ENCODE data around the gene LRPAP1. TPM values are rescaled to one million over a fixed set of nuclear protein-coding genes. Genes with fewer than 3 reads are reported as not detected.

LRPAP1 gene
- total and polyA plus RNA-seq, 2 donors (not counting 1 experiment from before 2014, with no cell fraction given), result 64.6 to 86.8 TPM

- Mint-ChIP-seq H3K9me3 (ENCODE audit: insufficient read depth) (no peaks in the 10 kb centered on the region), H3K4me3 (no peak overlapping the region), H3K27ac (no peak overlapping the region), H3K4me1 (peaks cover 26% of the 10 kb centered on the region), H3K27me3 (no peaks in the 10 kb centered on the region)
- no peak for ATAC-seq (ENCODE audit: low read depth)
- H3K9me3 ChIP-seq (ENCODE audit: control extremely low read depth in 1 of 3, control insufficient read depth in 2 of 3, insufficient read depth in 1 of 3, low read length in 2 of 3), result no peaks in the 10 kb centered on the region
- H3K9ac ChIP-seq (ENCODE audit: low read length), result no peak overlapping the region
- no peak overlapping the region for H2AFZ ChIP-seq (ENCODE audit: insufficient read depth, low read depth, low read length, poor library complexity, severe bottlenecking)
- H3K4me1 ChIP-seq (ENCODE audit: control insufficient read depth in 2 of 2, insufficient read depth in 2 of 2, low read length in 2 of 2), result peaks cover 0 to 22% of the 10 kb centered on the region in 2 donors
- DNase-seq, result no peak
- ChIA-PET POLR2A (no interaction called here), CTCF (interaction anchor here (1.0 kb wide), 1 partner anchor 10 kb away, joined by 4 read pairs; no protein-coding TSS in a partner anchor)
- no peak overlapping the region for H3K27ac ChIP-seq (ENCODE audit: low read length in 2 of 2)
- H4K20me1 ChIP-seq (ENCODE audit: control insufficient read depth, insufficient read depth, low read length, poor library complexity, severe bottlenecking), result peaks cover 10% of the 10 kb centered on the region
- intact Hi-C loops (cut with micrococcal nuclease), result no loop called here
- H3K36me3 ChIP-seq (replicated peaks in 1 of 2; ENCODE audit: control extremely low read depth in 1 of 2, control insufficient read depth in 1 of 2, extremely low read depth in 1 of 2, insufficient read depth in 2 of 2, low read length in 1 of 2), result peaks cover 0 to 25% of the 10 kb centered on the region in 2 experiments
- H3K27me3 ChIP-seq (replicated peaks in 1 of 4; ENCODE audit: control extremely low read depth in 1 of 4, control insufficient read depth in 3 of 4, insufficient read depth in 4 of 4, low read length in 3 of 4), result no peaks in the 10 kb centered on the region
- H3K4me3 ChIP-seq (ENCODE audit: control extremely low read depth in 1 of 5, extremely low read depth in 1 of 5, insufficient read depth in 1 of 5, low read depth in 2 of 5, low read length in 4 of 5), result no peak overlapping the region
- no peak overlapping the region for H3K4me2 ChIP-seq (replicated peaks; ENCODE audit: low read depth, low read length, poor library complexity, severe bottlenecking)
- WGBS (ENCODE audit: insufficient coverage), result 81% methylated on average over 17 of the region's 17 CpGs
- TF ChIP-seq EZH2 (IDR thresholded peaks at IDR 0.05; ENCODE audit: borderline replicate concordance, insufficient read depth, low read depth, low read length, poor library complexity, severe bottlenecking) (no peak), CTCF (IDR thresholded peaks at IDR 0.05) (no peak)
- H3K79me2 ChIP-seq (ENCODE audit: control insufficient read depth, insufficient read depth, low read length), result peaks cover 3% of the 10 kb centered on the region
These were observed 40.4 kb downstream of the LRPAP1 start for GRCh38 chr4:3491681-3492405.

GRCh38 chr4:3489451-3489962 is 42.7 kb downstream of the LRPAP1 start:
- H3K27me3 ChIP-seq (replicated peaks in 1 of 4; ENCODE audit: control extremely low read depth in 1 of 4, control insufficient read depth in 3 of 4, insufficient read depth in 4 of 4, low read length in 3 of 4), result no peaks in the 10 kb centered on the region
- CTCF ChIA-PET, result no interaction called here

More at GRCh38 chr4:3489451-3489962, 42.7 kb downstream of the LRPAP1 start:
- H3K4me3 ChIP-seq (ENCODE audit: control extremely low read depth in 1 of 5, extremely low read depth in 1 of 5, insufficient read depth in 1 of 5, low read depth in 2 of 5, low read length in 4 of 5), result no peak overlapping the region
- ATAC-seq (ENCODE audit: low read depth), result no peak
- peaks cover 10% of the 10 kb centered on the region for H4K20me1 ChIP-seq (ENCODE audit: control insufficient read depth, insufficient read depth, low read length, poor library complexity, severe bottlenecking)
- no peak for DNase-seq
- TF ChIP-seq CTCF (IDR thresholded peaks at IDR 0.05) (no peak), EZH2 (IDR thresholded peaks at IDR 0.05; ENCODE audit: borderline replicate concordance, insufficient read depth, low read depth, low read length, poor library complexity, severe bottlenecking) (no peak)
- intact Hi-C loops (cut with micrococcal nuclease), result loop anchor here (10.0 kb wide), 1 partner anchor 445 kb away; no protein-coding TSS in a partner anchor
- no peak overlapping the region for H2AFZ ChIP-seq (ENCODE audit: insufficient read depth, low read depth, low read length, poor library complexity, severe bottlenecking)
- H3K9me3 ChIP-seq (ENCODE audit: control extremely low read depth in 1 of 3, control insufficient read depth in 2 of 3, insufficient read depth in 1 of 3, low read length in 2 of 3), result no peaks in the 10 kb centered on the region
- Mint-ChIP-seq H3K4me3 (no peak overlapping the region), H3K27ac (peak overlapping the region; percentile 11), H3K9me3 (ENCODE audit: insufficient read depth) (no peaks in the 10 kb centered on the region), H3K4me1 (peaks cover 45% of the 10 kb centered on the region), H3K27me3 (no peaks in the 10 kb centered on the region)
- WGBS (ENCODE audit: insufficient coverage), result 42% methylated on average over 19 of the region's 20 CpGs
- H3K4me2 ChIP-seq (replicated peaks; ENCODE audit: low read depth, low read length, poor library complexity, severe bottlenecking), result no peak overlapping the region
- peaks cover 0 to 22% of the 10 kb centered on the region in 2 experiments for H3K36me3 ChIP-seq (replicated peaks in 1 of 2; ENCODE audit: control extremely low read depth in 1 of 2, control insufficient read depth in 1 of 2, extremely low read depth in 1 of 2, insufficient read depth in 2 of 2, low read length in 1 of 2)
- H3K27ac ChIP-seq (ENCODE audit: low read length in 2 of 2), result no peak overlapping the region
- peaks cover 20 to 45% of the 10 kb centered on the region in 2 donors for H3K4me1 ChIP-seq (ENCODE audit: control insufficient read depth in 2 of 2, insufficient read depth in 2 of 2, low read length in 2 of 2)
- POLR2A ChIA-PET, result no interaction called here
- H3K9ac ChIP-seq (ENCODE audit: low read length), result no peak overlapping the region
- H3K79me2 ChIP-seq (ENCODE audit: control insufficient read depth, insufficient read depth, low read length), result peaks cover 3% of the 10 kb centered on the region
